Caco-2 (cell line): ENCODE measurements around the gene ZNF358. TPM values are rescaled to one million over a fixed set of nuclear protein-coding genes. Genes with fewer than 3 reads are reported as not detected.

Experiments used
- BruUV-seq: library from RNA; stranded (reverse); fragments of 400-500 nt; replicated peaks from 2 replicates; lab custom pipeline; 2021; lab: Mats Ljungman, UMichigan
- CTCF ChIA-PET: fragments of 300-600 bp; sonication (Branson Sonifier 250); formaldehyde crosslinking; loops from one replicate; lab custom pipeline; 2022; ENCODE audit warnings: antibody characterized with exemption; lab: Charles Lee
- POLR2A ChIA-PET: fragments of 300-600 bp; sonication (Branson Sonifier 250); formaldehyde crosslinking; loops from one replicate; lab custom pipeline; 2022; ENCODE audit warnings: antibody characterized with exemption; lab: Charles Lee
- DNase-seq, 2 experiments: peaks; one replicate each; pipeline versions ENCODE4 v3.0.0 to v3.0.0-alpha.2; 2020 to 2022
- H3K27me3 ChIP-seq: replicated peaks from 2 replicates; pipeline ENCODE4 v1.6.0; 2011; ENCODE audit warnings: low read length; ENCODE audit not compliant: control insufficient read depth, insufficient read depth
- H3K36me3 ChIP-seq: 2 replicates; pipeline ENCODE4 v1.5.1; 2011; ENCODE audit warnings: low read length; ENCODE audit not compliant: control insufficient read depth, insufficient read depth
- H3K4me1 ChIP-seq: fragments of 250-450 bp; sonication (Bioruptor Pico); 2 replicates; pipeline ENCODE4 v1.5.1; 2020; ENCODE audit warnings: mild to moderate bottlenecking
- H3K4me3 ChIP-seq: 2 replicates; pipeline ENCODE4 v1.5.1; 2011; ENCODE audit warnings: low read depth, mild to moderate bottlenecking, control low read depth, low read length
- H3K9me3 ChIP-seq: fragments of 250-450 bp; sonication (Bioruptor Pico); 2 replicates; pipeline ENCODE4 v1.5.1; 2020; ENCODE audit warnings: mild to moderate bottlenecking, moderate library complexity
- H3K27ac Mint-ChIP-seq: one replicate; pipeline ENCODE4 v1.8.0; 2022; ENCODE audit warnings: mixed read lengths; ENCODE audit not compliant: unreplicated experiment
- H3K27me3 Mint-ChIP-seq: one replicate; pipeline ENCODE4 v1.8.0; 2022; ENCODE audit warnings: mixed read lengths; ENCODE audit not compliant: insufficient read depth, unreplicated experiment
- H3K36me3 Mint-ChIP-seq: one replicate; pipeline ENCODE4 v1.8.0; 2022; ENCODE audit warnings: mild to moderate bottlenecking, mixed read lengths; ENCODE audit not compliant: insufficient read depth, unreplicated experiment
- H3K4me1 Mint-ChIP-seq: one replicate; pipeline ENCODE4 v1.8.0; 2022; ENCODE audit warnings: low read depth, mixed read lengths; ENCODE audit not compliant: unreplicated experiment
- H3K4me3 Mint-ChIP-seq: one replicate; pipeline ENCODE4 v1.8.0; 2022; ENCODE audit warnings: mild to moderate bottlenecking, moderate library complexity, mixed read lengths; ENCODE audit not compliant: unreplicated experiment
- H3K9me3 Mint-ChIP-seq: one replicate; pipeline ENCODE4 v1.8.0; 2022; ENCODE audit warnings: mixed read lengths; ENCODE audit not compliant: unreplicated experiment
- CTCF ChIP-seq, 2 experiments: fragments of 200-600 bp in 1 of 2; IDR thresholded peaks; 1 replicate in 1 of 2; 2 replicates in 1 of 2; pipeline versions ENCODE4 v1.5.1 to v1.8.0; 2011 to 2022; ENCODE audit warnings: antibody characterized with exemption in 1 of 2, control low read depth in 1 of 2, inconsistent platforms in 1 of 2, low read depth in 1 of 2, low read length in 1 of 2, mild to moderate bottlenecking in 1 of 2, moderate library complexity in 1 of 2; ENCODE audit not compliant: insufficient read depth in 1 of 2, severe bottlenecking in 1 of 2, unreplicated experiment in 1 of 2
- intact Hi-C: fragments of 100-400 bp; cut with micrococcal nuclease; formaldehyde crosslinking; loops from one replicate; pipeline ENCODE4 v1.10.0; 2022; ENCODE audit not compliant: unreplicated experiment
- total RNA-seq: library from RNA; stranded (reverse); gene quantifications from 2 replicates; pipeline ENCODE4 v1.2.3, GENCODE V29; 2022

ZNF358 gene
- total RNA-seq, 1 experiment from 2014 or later: 29.4 TPM

- TF ChIP-seq CTCF (IDR thresholded peaks at IDR 0.05; ENCODE audit: insufficient read depth in 1 of 2, low read depth in 1 of 2, low read length in 1 of 2, severe bottlenecking in 1 of 2, unreplicated experiment in 1 of 2): no peak
- BruUV-seq: no TSS peak
- H3K9me3 Mint-ChIP-seq: no peaks in the 10 kb centered on the region
- Histone ChIP-seq H3K9me3 (no peaks in the 10 kb centered on the region), H3K27me3 (no peaks in the 10 kb centered on the region), H3K4me1 (no peaks in the 10 kb centered on the region), H3K4me3 (no peak overlapping the region), H3K36me3 (no peaks in the 10 kb centered on the region; the same call in 1 of the 2 replicates)
- peaks cover 12% of the 10 kb centered on the region for H3K36me3 Mint-ChIP-seq
- ChIA-PET CTCF (no interaction called here), POLR2A (no interaction called here)
- intact Hi-C loops: no loop called here
- H3K27me3 Mint-ChIP-seq: no peaks in the 10 kb centered on the region
- no peaks in the 10 kb centered on the region for H3K4me1 Mint-ChIP-seq
- no peak overlapping the region for H3K4me3 Mint-ChIP-seq
- H3K27ac Mint-ChIP-seq: no peak overlapping the region
- DNase-seq: no peak
Observed at GRCh38 chr19:7539827-7540425, 24.0 kb downstream of the ZNF358 start.

- no peaks in the 10 kb centered on the region for H3K27me3 ChIP-seq
- H3K27ac Mint-ChIP-seq: no peak overlapping the region
- peaks cover 4% of the 10 kb centered on the region for H3K36me3 Mint-ChIP-seq
- H3K4me3 Mint-ChIP-seq: no peak overlapping the region
- no TSS peak for BruUV-seq
- no peaks in the 10 kb centered on the region for H3K27me3 Mint-ChIP-seq
- TF ChIP-seq CTCF (IDR thresholded peaks at IDR 0.05; ENCODE audit: insufficient read depth in 1 of 2, low read depth in 1 of 2, low read length in 1 of 2, severe bottlenecking in 1 of 2, unreplicated experiment in 1 of 2): no peak
- no peaks in the 10 kb centered on the region for H3K9me3 ChIP-seq
- H3K4me1 Mint-ChIP-seq: no peaks in the 10 kb centered on the region
- ChIA-PET POLR2A (no interaction called here), CTCF (interaction anchor here (0.6 kb wide), 1 partner anchor 46 kb away, joined by 5 read pairs; no protein-coding TSS in a partner anchor)
- DNase-seq: no peak
- no peak overlapping the region for H3K4me3 ChIP-seq
- no peaks in the 10 kb centered on the region for H3K4me1 ChIP-seq
- H3K9me3 Mint-ChIP-seq: no peaks in the 10 kb centered on the region
- intact Hi-C loops: no loop called here
- H3K36me3 ChIP-seq: no peaks in the 10 kb centered on the region; the same call in 1 of the 2 replicates
Observed at GRCh38 chr19:7540761-7541474, 25.0 kb downstream of the ZNF358 start.

GRCh38 chr19:7541475-7541824 is 25.5 kb downstream of the ZNF358 start:
- Histone ChIP-seq H3K4me1 (no peaks in the 10 kb centered on the region), H3K36me3 (no peaks in the 10 kb centered on the region; the same call in 1 of the 2 replicates), H3K4me3 (no peak overlapping the region), H3K9me3 (no peaks in the 10 kb centered on the region), H3K27me3 (no peaks in the 10 kb centered on the region)
- no peak for DNase-seq
- TF ChIP-seq CTCF (IDR thresholded peaks at IDR 0.05; ENCODE audit: insufficient read depth in 1 of 2, low read depth in 1 of 2, low read length in 1 of 2, severe bottlenecking in 1 of 2, unreplicated experiment in 1 of 2): no peak
- intact Hi-C loops: no loop called here
- ChIA-PET POLR2A (no interaction called here), CTCF (no interaction called here)
- BruUV-seq: no TSS peak
- H3K4me1 Mint-ChIP-seq: no peaks in the 10 kb centered on the region
- no peaks in the 10 kb centered on the region for H3K27me3 Mint-ChIP-seq
- no peak overlapping the region for H3K4me3 Mint-ChIP-seq
- no peaks in the 10 kb centered on the region for H3K9me3 Mint-ChIP-seq
- H3K36me3 Mint-ChIP-seq: peaks cover 4% of the 10 kb centered on the region
- no peak overlapping the region for H3K27ac Mint-ChIP-seq
